Neutrophil (primary cell): ENCODE data around the gene PLXNA1.

Experiments used
- H3K27ac ChIP-seq: fragments of 200-600 bp; sonication (generic); 2 replicates; pipeline ENCODE4 v1.5.1; 2016; ENCODE audit warnings: mild to moderate bottlenecking, moderate library complexity
- H3K27me3 ChIP-seq: fragments of 200-600 bp; sonication (generic); 2 replicates; pipeline ENCODE4 v1.6.0; 2016; ENCODE audit warnings: mild to moderate bottlenecking
- H3K36me3 ChIP-seq: fragments of 200-600 bp; sonication (generic); 2 replicates; pipeline ENCODE4 v1.5.1; 2017
- H3K4me1 ChIP-seq, 2 experiments: fragments of 200-600 bp in 1 of 2; sonication (generic) in 1 of 2; 1 replicate in 1 of 2; 2 replicates in 1 of 2; pipeline versions ENCODE4 v1.5.1 to v1.6.1; 2013 to 2016; ENCODE audit warnings: low read depth in 1 of 2, low read length in 1 of 2, mild to moderate bottlenecking in 1 of 2, moderate library complexity in 1 of 2; ENCODE audit not compliant: control insufficient read depth in 1 of 2, insufficient read depth in 1 of 2
- H3K4me3 ChIP-seq, 2 experiments: fragments of 200-600 bp in 1 of 2; sonication (generic) in 1 of 2; 1 replicate in 1 of 2; 2 replicates in 1 of 2; pipeline ENCODE4 v1.5.1; 2013 to 2016; ENCODE audit warnings: low read depth in 1 of 2, low read length in 1 of 2, mild to moderate bottlenecking in 1 of 2, moderate library complexity in 1 of 2
- H3K9me3 ChIP-seq: fragments of 200-600 bp; sonication (generic); 2 replicates; pipeline ENCODE4 v1.5.1; 2016
- CTCF ChIP-seq: fragments of 200-600 bp; sonication (generic); IDR thresholded peaks from 2 replicates; pipeline ENCODE4 v1.5.1; 2016; ENCODE audit warnings: antibody characterized with exemption

Gene PLXNA1

GRCh38 chr3:126958638-126959085 is 24.3 kb upstream of the PLXNA1 start:
- H3K4me1 ChIP-seq: no peaks in the 10 kb centered on the region
- H3K36me3 ChIP-seq: no peaks in the 10 kb centered on the region
- no peak overlapping the region for H3K4me3 ChIP-seq
- no peaks in the 10 kb centered on the region for H3K27me3 ChIP-seq
- TF ChIP-seq CTCF: no peak
- H3K27ac ChIP-seq: no peak overlapping the region
- H3K9me3 ChIP-seq: no peaks in the 10 kb centered on the region

- Histone ChIP-seq H3K9me3 (no peaks in the 10 kb centered on the region), H3K27ac (no peak overlapping the region), H3K4me3 (no peak overlapping the region), H3K4me1 (no peaks in the 10 kb centered on the region), H3K27me3 (no peaks in the 10 kb centered on the region), H3K36me3 (no peaks in the 10 kb centered on the region)
- TF ChIP-seq CTCF: no peak
Observed at GRCh38 chr3:126959136-126959920, 23.6 kb upstream of the PLXNA1 start.

DNA sequence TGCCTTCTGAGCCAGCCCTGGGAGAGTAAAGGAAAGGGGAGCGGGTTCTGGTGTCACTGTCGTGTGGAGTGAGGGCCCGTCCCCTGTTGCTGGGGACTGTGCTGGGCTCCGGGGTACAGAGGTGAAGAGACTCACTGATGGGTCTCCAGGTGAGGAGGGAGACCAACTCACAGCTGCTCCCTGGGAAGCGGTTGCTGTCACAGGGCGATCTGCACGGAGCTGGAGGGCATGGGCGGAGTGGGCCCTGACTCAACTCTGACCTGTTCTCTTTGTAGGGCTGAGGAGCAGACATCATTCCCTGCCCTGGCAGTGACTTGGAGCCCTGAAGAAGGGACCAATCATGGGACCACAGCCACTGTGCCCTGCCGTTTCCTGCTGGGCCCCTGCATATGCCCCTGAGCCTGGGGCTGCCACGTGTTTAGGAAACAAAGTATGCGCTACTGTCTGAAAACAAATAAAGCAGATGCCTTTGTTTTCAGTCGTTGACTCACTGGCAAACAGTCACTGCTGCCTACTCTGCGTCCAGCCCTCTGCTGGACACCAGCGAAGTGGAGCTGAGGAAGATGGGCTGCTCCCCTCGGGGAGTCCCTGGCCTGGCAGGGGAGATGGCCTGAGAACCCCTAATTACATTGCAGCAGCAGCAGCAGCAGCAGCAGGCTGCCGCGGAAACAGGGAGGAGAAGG is 22.9 kb upstream of the PLXNA1 start:
- no peaks in the 10 kb centered on the region for H3K27me3 ChIP-seq
- no peaks in the 10 kb centered on the region for H3K36me3 ChIP-seq
- no peaks in the 10 kb centered on the region for H3K4me1 ChIP-seq
- H3K9me3 ChIP-seq: no peaks in the 10 kb centered on the region
- H3K4me3 ChIP-seq: no peak overlapping the region
- H3K27ac ChIP-seq: no peak overlapping the region
- TF ChIP-seq CTCF: no peak

GRCh38 chr3:126960604-126960995 is 22.3 kb upstream of the PLXNA1 start:
- no peak overlapping the region for H3K27ac ChIP-seq
- no peak overlapping the region for H3K4me3 ChIP-seq
- no peaks in the 10 kb centered on the region for H3K27me3 ChIP-seq
- H3K9me3 ChIP-seq: no peaks in the 10 kb centered on the region
- H3K4me1 ChIP-seq: no peaks in the 10 kb centered on the region
- no peaks in the 10 kb centered on the region for H3K36me3 ChIP-seq
- TF ChIP-seq CTCF: no peak

GRCh38 chr3:126961191-126961790 is 21.6 kb upstream of the PLXNA1 start:
- Histone ChIP-seq H3K4me1 (no peaks in the 10 kb centered on the region), H3K27me3 (no peaks in the 10 kb centered on the region), H3K36me3 (no peaks in the 10 kb centered on the region), H3K4me3 (no peak overlapping the region), H3K9me3 (no peaks in the 10 kb centered on the region), H3K27ac (no peak overlapping the region)
- TF ChIP-seq CTCF: no peak
